ENCODE data around the gene CORO6. TPM values are rescaled to one million over a fixed set of nuclear protein-coding genes. Genes with fewer than 3 reads are reported as not detected.
A peak's percentile ranks its signal among the peaks of the same experiment; 100 is the strongest.

Gene CORO6
- total and polyA plus RNA-seq, 10 of the 15 experiments (the other 5 are each of a cell fraction or from before 2014, with no cell fraction given) = 0.26 to 5.0 (median 1.7) TPM; not detected in 1

- TF ChIP-seq CUX1 (IDR thresholded peaks at IDR 0.05; ENCODE audit: insufficient replicate concordance, low read depth, low read length) (no peak), MTA2 (IDR thresholded peaks at IDR 0.05; ENCODE audit: low read depth) (peak; percentile 34; the same call in 1 of the 2 replicates), TCF7 (IDR thresholded peaks at IDR 0.05; ENCODE audit: borderline replicate concordance) (peak; percentile 63; the same call in 1 of the 2 replicates)
These were observed 42.2 kb upstream of the CORO6 start (continued) for GRCh38 chr17:29664743-29665480.

DNA sequence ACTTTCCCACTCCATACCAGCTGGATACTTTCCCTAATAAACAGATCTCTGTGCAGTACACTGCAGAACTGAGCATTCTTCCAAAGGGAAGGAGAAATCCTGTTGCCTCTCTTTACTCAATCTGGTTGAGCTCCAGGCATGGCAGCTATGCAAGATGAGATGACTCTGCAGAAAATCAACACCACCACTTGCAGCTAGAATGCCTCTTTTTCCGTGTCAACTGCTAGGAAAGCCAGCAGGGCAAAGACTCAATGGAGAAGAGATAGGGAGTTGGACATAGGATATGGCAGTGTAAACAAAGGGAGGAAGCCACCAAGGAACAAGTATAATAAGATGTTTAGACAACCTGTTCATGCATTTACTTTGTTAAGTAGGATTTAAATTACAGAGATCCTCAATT is 40.4 kb upstream of the CORO6 start:
- H4K20me1 ChIP-seq (ENCODE audit: control insufficient read depth, insufficient read depth) = no peaks in the 10 kb centered on the region
- H3K9me3 ChIP-seq (replicated peaks; ENCODE audit: control insufficient read depth, insufficient read depth, low read length) = no peaks in the 10 kb centered on the region
- POLR2A ChIA-PET = interaction anchor here (0.9 to 1.2 kb wide), 4 partner anchors 12 to 42 kb away, joined by 3 read pairs; no protein-coding TSS in a partner anchor
- in situ Hi-C loops (cut with MboI) (no loop called here), intact Hi-C loops (cut with micrococcal nuclease; ENCODE audit: unreplicated experiment) (no loop called here)
- H3K36me3 ChIP-seq (ENCODE audit: control insufficient read depth in 2 of 2, insufficient read depth in 2 of 2, low read length in 1 of 2) = peaks cover 5 to 38% of the 10 kb centered on the region in 2 experiments
- H3K9ac ChIP-seq (ENCODE audit: control insufficient read depth, insufficient read depth, low read length) = no peak overlapping the region
- RAD21 ChIA-PET (ENCODE audit: unreplicated experiment) = interaction anchor here (1.2 kb wide), 1 partner anchor 116 kb away, joined by 5 read pairs; no protein-coding TSS in a partner anchor
- no peaks in the 10 kb centered on the region for H3K27me3 ChIP-seq (replicated peaks in 1 of 2; ENCODE audit: control insufficient read depth in 2 of 2, insufficient read depth in 2 of 2, low read length in 1 of 2)
- no peak overlapping the region for H3K4me3 ChIP-seq
- peaks cover 8% of the 10 kb centered on the region for H3K4me1 ChIP-seq (ENCODE audit: control insufficient read depth, insufficient read depth, low read length)
- no peak for FAIRE-seq
- DNase-seq (ENCODE audit: low read depth, low spot score) = no peak
- SMC1A ChIA-PET (ENCODE audit: uncharacterized antibody, unreplicated experiment) = interaction anchor here (0.6 to 1.4 kb wide), 6 partner anchors 9 to 145 kb away, joined by 3 to 4 read pairs (median 3); no protein-coding TSS in a partner anchor
- H3K4me2 ChIP-seq (ENCODE audit: control insufficient read depth, insufficient read depth) = no peak overlapping the region
- no peak overlapping the region for H3K27ac ChIP-seq (ENCODE audit: control insufficient read depth, insufficient read depth)
- no peaks in the 10 kb centered on the region for H3K79me2 ChIP-seq (ENCODE audit: control insufficient read depth, insufficient read depth, low read length)
- no peak for ATAC-seq
- no peak overlapping the region for H2AFZ ChIP-seq (ENCODE audit: control insufficient read depth, low read depth, low read length)
- no peak for TF ChIP-seq CHD2 (IDR thresholded peaks at IDR 0.05; ENCODE audit: borderline replicate concordance, low read depth, low read length)
- TF ChIP-seq NR2F1 (conservative IDR thresholded peaks at IDR 0.05) = no peak
- no peak for TF ChIP-seq CEBPB (IDR thresholded peaks at IDR 0.05; ENCODE audit: borderline replicate concordance in 1 of 2, low read depth in 2 of 2, low read length in 2 of 2)
- no peak for TF ChIP-seq MEF2B (IDR thresholded peaks at IDR 0.05; ENCODE audit: partially characterized antibody, poor library complexity, severe bottlenecking)
- WGBS (ENCODE audit: insufficient coverage, insufficient replicate concordance, low lambda C conversion rate, missing lambda C conversion rate) = 78% methylated on average over 1 of the region's 1 CpG
- CTCF ChIA-PET = interaction anchor here (0.9 to 4.0 kb wide), 8 partner anchors 8 to 144 kb away, joined by 3 to 17 read pairs (median 4); no protein-coding TSS in a partner anchor
- no TSS peak for BruUV-seq (replicated peaks)
